HCT116 (cell line): ENCODE results near the gene HOXC11. TPM values are rescaled to one million over a fixed set of nuclear protein-coding genes. Genes with fewer than 3 reads are reported as not detected.

ENCODE experiments used
- ATAC-seq: fragments of 200-7000 bp; cut with Tn5 transposase; 2 replicates; pipeline ENCODE4 v1.9.1; 2020; ENCODE audit warnings: mild to moderate bottlenecking, moderate library complexity
- BruUV-seq: library from RNA; stranded (reverse); fragments of 400-500 nt; replicated peaks from 2 replicates; lab custom pipeline; 2021; lab: Mats Ljungman, UMichigan
- CTCF ChIA-PET: fragments of 300-600 bp; sonication (Branson Sonifier 250); formaldehyde crosslinking; loops from one replicate; lab custom pipeline; 2021; ENCODE audit warnings: antibody characterized with exemption; lab: Charles Lee
- POLR2A ChIA-PET: fragments of 300-600, 350-600 bp; sonication (Branson Sonifier 250); formaldehyde crosslinking; loops from one replicate; lab custom pipeline; 2021; ENCODE audit warnings: antibody characterized with exemption; lab: Charles Lee
- RAD21 ChIA-PET, 2 experiments: fragments of 300-600 bp; sonication (Branson Sonifier 250); formaldehyde crosslinking; loops; one replicate each; lab custom pipeline; 2023; ENCODE audit warnings: low total read pairs in 2 of 2; ENCODE audit not compliant: uncharacterized antibody in 2 of 2, unreplicated experiment in 2 of 2, low non-redundant PET in 1 of 2; lab: Charles Lee
- DNase-seq: peaks from one replicate; pipeline ENCODE4 v3.0.0-alpha.2; 2010; ENCODE audit warnings: low read depth, low spot score
- H2AFZ ChIP-seq: fragments of 200-600 bp; shearing (Covaris generic), sonication (generic); 2 replicates; pipeline ENCODE4 v1.6.1; 2017; ENCODE audit warnings: low read depth, mixed run types, mixed read lengths, antibody characterized with exemption, low read length; ENCODE audit not compliant: poor library complexity, severe bottlenecking
- H3K27ac ChIP-seq: 2 replicates; pipeline ENCODE4 v1.5.1; 2012; ENCODE audit warnings: low read depth, low read length
- H3K27me3 ChIP-seq: fragments of 200-600 bp; sonication (generic); 2 replicates; pipeline ENCODE4 v1.6.1; 2016; ENCODE audit warnings: mixed run types, low read length, mixed read lengths; ENCODE audit not compliant: insufficient read depth
- H3K36me3 ChIP-seq, 2 experiments: fragments of 200-500 bp in 1 of 2; fragments of 200-600 bp in 1 of 2; sonication (Bioruptor generic) in 1 of 2; sonication (generic) in 1 of 2; 2 replicates each; pipeline versions ENCODE4 v1.5.1 to v1.6.1; 2014 to 2016; ENCODE audit warnings: low read length in 2 of 2, inconsistent platforms in 1 of 2, mixed read lengths in 1 of 2, mixed run types in 1 of 2; ENCODE audit not compliant: insufficient read depth in 2 of 2, control insufficient read depth in 1 of 2
- H3K4me1 ChIP-seq, 2 experiments: fragments of 200-600 bp in 1 of 2; sonication (generic) in 1 of 2; 2 replicates each; pipeline versions ENCODE4 v1.5.1 to v1.6.1; 2012 to 2017; ENCODE audit warnings: low read length in 2 of 2, inconsistent platforms in 1 of 2, mild to moderate bottlenecking in 1 of 2, mixed read lengths in 1 of 2, mixed run types in 1 of 2, moderate library complexity in 1 of 2; ENCODE audit not compliant: insufficient read depth in 2 of 2, control insufficient read depth in 1 of 2
- H3K4me2 ChIP-seq: fragments of 200-600 bp; sonication (generic); 2 replicates; pipeline ENCODE4 v1.6.1; 2017; ENCODE audit warnings: mixed run types, low read length, mixed read lengths
- H3K4me3 ChIP-seq, 2 experiments: fragments of 200-600 bp in 1 of 2; sonication (generic) in 1 of 2; replicated peaks in 1 of 2; 2 replicates each; pipeline ENCODE4 v1.5.1; 2011 to 2016; ENCODE audit warnings: low read length in 2 of 2, control low read depth in 1 of 2, low read depth in 1 of 2, mild to moderate bottlenecking in 1 of 2, mixed read lengths in 1 of 2, mixed run types in 1 of 2
- H3K79me2 ChIP-seq: fragments of 200-600 bp; sonication (generic); 2 replicates; pipeline ENCODE4 v1.6.1; 2017; ENCODE audit warnings: mild to moderate bottlenecking, mixed run types, low read length, moderate library complexity, mixed read lengths; ENCODE audit not compliant: insufficient read depth
- H3K9ac ChIP-seq: fragments of 200-600 bp; sonication (generic); 2 replicates; pipeline ENCODE4 v1.6.1; 2016; ENCODE audit warnings: low read length, mixed read lengths
- H3K9me2 ChIP-seq: fragments of 200-600 bp; sonication (generic), shearing (Covaris generic); 2 replicates; pipeline ENCODE4 v1.6.1; 2017; ENCODE audit warnings: mixed run types, mild to moderate bottlenecking, moderate library complexity; ENCODE audit not compliant: insufficient read depth
- H3K9me3 ChIP-seq, 2 experiments: fragments of 200-500 bp in 1 of 2; fragments of 200-600 bp in 1 of 2; sonication (Bioruptor generic) in 1 of 2; sonication (generic) in 1 of 2; 2 replicates each; pipeline ENCODE4 v1.6.1; 2014 to 2017; ENCODE audit warnings: low read length in 2 of 2, mixed read lengths in 2 of 2, inconsistent platforms in 1 of 2, low read depth in 1 of 2, mild to moderate bottlenecking in 1 of 2, mixed run types in 1 of 2, moderate library complexity in 1 of 2; ENCODE audit not compliant: control insufficient read depth in 1 of 2, insufficient read depth in 1 of 2
- H4K20me1 ChIP-seq: fragments of 200-600 bp; sonication (generic), shearing (Covaris generic); 2 replicates; pipeline ENCODE4 v1.6.1; 2017; ENCODE audit warnings: mixed run types, mild to moderate bottlenecking, moderate library complexity; ENCODE audit not compliant: insufficient read depth
- POLR2A ChIP-seq: IDR thresholded peaks from 2 replicates; pipeline ENCODE4 v1.7.0; 2011; ENCODE audit warnings: borderline replicate concordance; ENCODE audit not compliant: insufficient read depth, insufficient read length; ENCODE audit errors: extremely low read depth
- POLR2AphosphoS5 ChIP-seq: IDR thresholded peaks from 2 replicates; pipeline ENCODE4 v1.6.1; 2011; ENCODE audit warnings: mild to moderate bottlenecking, low read depth, low read length, moderate library complexity
- TCF7L2 ChIP-seq: IDR thresholded peaks from 2 replicates; pipeline ENCODE4 v1.7.0; 2011; ENCODE audit warnings: borderline replicate concordance, inconsistent platforms; ENCODE audit not compliant: insufficient read depth, insufficient read length; ENCODE audit errors: extremely low read depth
- YY1 ChIP-seq: IDR thresholded peaks from 2 replicates; pipeline ENCODE4 v1.6.1; 2011; ENCODE audit warnings: low read length, low read depth, moderate library complexity, mild to moderate bottlenecking; ENCODE audit not compliant: insufficient replicate concordance; ENCODE audit errors: extremely low read depth
- ZFX ChIP-seq: fragments of 450-650 bp; IDR thresholded peaks from 2 replicates; pipeline ENCODE4 v1.6.1; 2017
- intact Hi-C: fragments of 100-400 bp; cut with micrococcal nuclease; formaldehyde crosslinking; loops from 2 replicates; pipeline ENCODE4 v1.10.0; 2022
- total RNA-seq: library from RNA; stranded (reverse); gene quantifications from one replicate; pipeline ENCODE4 v1.2.1, GENCODE V29; 2021; ENCODE audit not compliant: unreplicated experiment
- TF ChIP-seq, protein P1 (sequence below): IDR thresholded peaks from 2 replicates; pipeline ENCODE4 v1.6.1; 2011; ENCODE audit warnings: mild to moderate bottlenecking, low read length, moderate library complexity; ENCODE audit not compliant: insufficient replicate concordance; ENCODE audit errors: extremely low read depth

The HOXC11 gene
- total RNA-seq, 1 experiment from 2014 or later: 0.22 TPM

DNA sequence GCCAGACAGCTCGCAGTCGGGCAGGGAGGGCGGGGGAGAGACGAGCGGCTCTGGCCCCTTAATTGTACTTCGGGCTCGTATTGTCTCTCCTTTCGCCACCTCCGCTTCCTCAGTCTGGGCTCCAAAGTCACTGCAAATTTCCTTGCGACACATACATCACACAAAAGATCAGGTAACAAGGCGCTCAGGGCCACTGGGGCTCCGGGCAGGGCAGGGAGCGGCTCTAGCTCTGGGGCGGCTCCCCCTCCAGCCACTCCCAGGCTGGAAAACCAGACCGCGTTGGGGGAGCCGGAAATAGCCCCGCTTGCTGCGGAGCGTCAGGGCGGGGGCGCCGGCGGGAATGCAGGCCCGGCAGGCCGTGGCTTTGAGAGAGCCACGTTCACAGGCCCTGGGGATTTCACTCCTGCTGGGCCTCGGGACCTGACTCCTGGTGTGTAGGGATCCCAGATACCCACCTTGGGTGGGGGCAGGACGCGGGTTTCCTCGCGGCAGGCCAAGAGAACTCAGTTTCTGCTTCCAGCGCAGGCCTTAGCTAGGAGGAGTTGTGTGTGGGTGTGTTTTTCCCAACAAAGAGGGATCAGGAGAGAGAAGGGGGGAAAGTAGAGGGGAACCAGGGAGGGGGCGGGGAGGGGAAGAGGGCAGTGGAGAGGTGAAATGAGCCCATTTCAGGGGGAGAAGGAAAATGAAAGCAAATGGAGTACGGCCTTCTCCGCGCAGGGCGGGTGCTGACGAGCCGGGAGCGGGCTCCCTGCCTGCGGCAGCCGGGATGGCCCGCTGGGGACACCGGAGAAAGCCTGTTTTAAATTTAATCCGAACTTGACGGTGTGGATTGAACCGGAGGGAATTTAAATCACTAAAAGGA lies 22.7 kb downstream of the HOXC11 start:
- TF ChIP-seq, protein P1, sequence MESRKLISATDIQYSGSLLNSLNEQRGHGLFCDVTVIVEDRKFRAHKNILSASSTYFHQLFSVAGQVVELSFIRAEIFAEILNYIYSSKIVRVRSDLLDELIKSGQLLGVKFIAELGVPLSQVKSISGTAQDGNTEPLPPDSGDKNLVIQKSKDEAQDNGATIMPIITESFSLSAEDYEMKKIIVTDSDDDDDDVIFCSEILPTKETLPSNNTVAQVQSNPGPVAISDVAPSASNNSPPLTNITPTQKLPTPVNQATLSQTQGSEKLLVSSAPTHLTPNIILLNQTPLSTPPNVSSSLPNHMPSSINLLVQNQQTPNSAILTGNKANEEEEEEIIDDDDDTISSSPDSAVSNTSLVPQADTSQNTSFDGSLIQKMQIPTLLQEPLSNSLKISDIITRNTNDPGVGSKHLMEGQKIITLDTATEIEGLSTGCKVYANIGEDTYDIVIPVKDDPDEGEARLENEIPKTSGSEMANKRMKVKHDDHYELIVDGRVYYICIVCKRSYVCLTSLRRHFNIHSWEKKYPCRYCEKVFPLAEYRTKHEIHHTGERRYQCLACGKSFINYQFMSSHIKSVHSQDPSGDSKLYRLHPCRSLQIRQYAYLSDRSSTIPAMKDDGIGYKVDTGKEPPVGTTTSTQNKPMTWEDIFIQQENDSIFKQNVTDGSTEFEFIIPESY: no peak
- peak; percentile 63 for TF ChIP-seq YY1
- peak; percentile 61 for TF ChIP-seq TCF7L2
- TF ChIP-seq ZFX: peak; percentile 97
- peak; percentile 79 for TF ChIP-seq POLR2AphosphoS5
- TF ChIP-seq POLR2A: peak; percentile 61
- Histone ChIP-seq H3K9me3 (no peaks in the 10 kb centered on the region), H4K20me1 (no peaks in the 10 kb centered on the region), H3K9me2 (no peaks in the 10 kb centered on the region), H3K4me3 (peak overlapping the region; percentile 78 to 85), H3K4me2 (peak overlapping the region; percentile 94), H3K27ac (peak overlapping the region; percentile 81), H3K36me3 (no peaks in the 10 kb centered on the region), H2AFZ (no peak overlapping the region), H3K79me2 (peaks cover 42% of the 10 kb centered on the region), H3K27me3 (no peaks in the 10 kb centered on the region), H3K9ac (peak overlapping the region; percentile 97), H3K4me1 (peaks cover 17 to 35% of the 10 kb centered on the region in 2 experiments; a peak in 3 of 4 replicates)
- CTCF ChIA-PET: interaction anchor here (0.6 to 2.1 kb wide), 8 partner anchors 10 to 250 kb away, joined by 3 to 15 read pairs (median 3); partner anchors contain the start of genes HOXC10 and HOXC5
- intact Hi-C loops: no loop called here
- RAD21 ChIA-PET: interaction anchor here (0.6 to 1.0 kb wide), 3 partner anchors 8 to 32 kb away, joined by 3 read pairs; no protein-coding TSS in a partner anchor
- DNase-seq (no peak), ATAC-seq (peak; percentile 78)
- BruUV-seq: no TSS peak
- POLR2A ChIA-PET: interaction anchor here (0.6 to 3.4 kb wide), 5 partner anchors 9 to 215 kb away, joined by 3 to 9 read pairs (median 3); partner anchors contain the start of gene HOXC10
